GM23338 (cell line): ENCODE results near the gene RBMS2. TPM values are rescaled to one million over a fixed set of nuclear protein-coding genes. Genes with fewer than 3 reads are reported as not detected.
A peak's percentile ranks its signal among the peaks of the same experiment; 100 is the strongest.

Experiments
- ATAC-seq: fragments of 200-7000 bp; cut with Tn5 transposase; 3 replicates; pipeline ENCODE4 v1.9.1; 2020
- DNase-seq: peaks from one replicate; pipeline ENCODE4 v3.0.0-alpha.2; 2015; ENCODE audit warnings: low spot score
- H2AFZ ChIP-seq: fragments of 200-600 bp; sonication (generic); 2 replicates; pipeline ENCODE4 v1.8.0; 2016; ENCODE audit warnings: antibody characterized with exemption, mild to moderate bottlenecking, moderate library complexity
- H3F3A ChIP-seq: fragments of 200-600 bp; sonication (generic); replicated peaks from 2 replicates; pipeline ENCODE4 v1.8.0; 2017; ENCODE audit warnings: antibody characterized with exemption, mixed run types, low read depth
- H3K27ac ChIP-seq: fragments of 200-600 bp; sonication (generic); 2 replicates; pipeline ENCODE4 v1.6.1; 2016; ENCODE audit warnings: low read depth
- H3K27me3 ChIP-seq: fragments of 200-600 bp; sonication (generic); 2 replicates; pipeline ENCODE4 v1.8.0; 2016; ENCODE audit warnings: mild to moderate bottlenecking, mixed run types, moderate library complexity; ENCODE audit not compliant: insufficient read depth
- H3K36me3 ChIP-seq: fragments of 200-600 bp; sonication (generic); 2 replicates; pipeline ENCODE4 v1.8.0; 2016; ENCODE audit warnings: mild to moderate bottlenecking; ENCODE audit not compliant: insufficient read depth
- H3K4me1 ChIP-seq: fragments of 200-600 bp; sonication (generic); 2 replicates; pipeline ENCODE4 v1.8.0; 2016; ENCODE audit warnings: mild to moderate bottlenecking, moderate library complexity; ENCODE audit not compliant: insufficient read depth
- H3K4me2 ChIP-seq: fragments of 200-600 bp; sonication (generic); 2 replicates; pipeline ENCODE4 v1.7.1; 2017; ENCODE audit warnings: mixed run types
- H3K4me3 ChIP-seq: fragments of 200-600 bp; sonication (generic); 2 replicates; pipeline ENCODE4 v1.6.1; 2016; ENCODE audit warnings: mixed run types
- H3K79me2 ChIP-seq: fragments of 200-600 bp; sonication (generic); replicated peaks from 2 replicates; pipeline ENCODE4 v1.8.0; 2017; ENCODE audit warnings: mild to moderate bottlenecking; ENCODE audit not compliant: insufficient read depth
- H3K9me2 ChIP-seq: fragments of 200-600 bp; sonication (generic); 2 replicates; pipeline ENCODE4 v1.8.0; 2017; ENCODE audit not compliant: insufficient read depth
- H4K20me1 ChIP-seq: fragments of 200-600 bp; sonication (generic); replicated peaks from 2 replicates; pipeline ENCODE4 v1.8.0; 2017; ENCODE audit warnings: mild to moderate bottlenecking; ENCODE audit not compliant: insufficient read depth
- H3K27ac Mint-ChIP-seq: 2 replicates; pipeline ENCODE4 v1.8.0; 2020; ENCODE audit warnings: inconsistent platforms, mild to moderate bottlenecking, moderate library complexity, mixed read lengths
- H3K27me3 Mint-ChIP-seq: 3 replicates; pipeline ENCODE4 v1.8.0; 2022; ENCODE audit warnings: low read depth, mild to moderate bottlenecking, moderate library complexity, mixed read lengths, inconsistent platforms; ENCODE audit not compliant: insufficient read depth, poor library complexity
- H3K36me3 Mint-ChIP-seq: 3 replicates; pipeline ENCODE4 v1.8.0; 2021; ENCODE audit warnings: low read depth, mild to moderate bottlenecking, inconsistent platforms, moderate library complexity, mixed read lengths
- H3K4me1 Mint-ChIP-seq: 3 replicates; pipeline ENCODE4 v1.8.0; 2020; ENCODE audit warnings: mild to moderate bottlenecking, inconsistent platforms, mixed read lengths
- H3K4me3 Mint-ChIP-seq: 3 replicates; pipeline ENCODE4 v1.8.0; 2021; ENCODE audit warnings: moderate library complexity, mild to moderate bottlenecking, inconsistent platforms, mixed read lengths
- H3K9me3 Mint-ChIP-seq: 3 replicates; pipeline ENCODE4 v1.8.0; 2020; ENCODE audit warnings: moderate library complexity, mild to moderate bottlenecking, inconsistent platforms, mixed read lengths
- CREB1 ChIP-seq: fragments of 250-450 bp; sonication (Bioruptor Pico); IDR thresholded peaks from 2 replicates; pipeline ENCODE4 v1.5.0; 2020; ENCODE audit warnings: low read depth, mild to moderate bottlenecking, moderate library complexity
- EZH2 ChIP-seq: fragments of 200-600 bp; sonication (generic); IDR thresholded peaks from one replicate; pipeline ENCODE4 v1.8.0; 2017; ENCODE audit warnings: antibody characterized with exemption, mild to moderate bottlenecking, low read depth; ENCODE audit not compliant: unreplicated experiment
- JUNB ChIP-seq: IDR thresholded peaks from one replicate; pipeline ENCODE4 v1.6.1; 2016; ENCODE audit warnings: antibody characterized with exemption; ENCODE audit not compliant: unreplicated experiment
- POLR2AphosphoS5 ChIP-seq: IDR thresholded peaks from 2 replicates; pipeline ENCODE4 v1.6.1; 2016; ENCODE audit warnings: antibody characterized with exemption, low read depth
- STAT1 ChIP-seq: IDR thresholded peaks from one replicate; pipeline ENCODE4 v1.6.1; 2016; ENCODE audit warnings: antibody characterized with exemption; ENCODE audit not compliant: unreplicated experiment
- ZNF114 ChIP-seq: fragments of 250-450 bp; sonication (Bioruptor Pico); IDR thresholded peaks from 2 replicates; pipeline ENCODE4 v1.5.0; 2020; ENCODE audit warnings: mild to moderate bottlenecking, moderate library complexity
- ZNF331 ChIP-seq: fragments of 250-450 bp; sonication (Bioruptor Pico); IDR thresholded peaks from 2 replicates; pipeline ENCODE4 v1.5.0; 2020; ENCODE audit warnings: low read depth, mild to moderate bottlenecking, moderate library complexity
- polyA plus RNA-seq: library from polyadenylated mRNA; unstranded; fragments of >200 nt; fragmentation: Nextera tagmentation; extraction: Ambion mirVana; gene quantifications from 2 replicates; pipeline ENCODE4 v1.2.1, GENCODE V29; 2016
- total RNA-seq: library from RNA; depleted of rRNA; stranded (reverse); fragments of >200 nt; shearing (Covaris generic); gene quantifications from 2 replicates; pipeline ENCODE4 v1.2.3, GENCODE V29; 2014
- TF ChIP-seq, protein P1 (sequence below): fragments of 250-450 bp; sonication (Bioruptor Pico); IDR thresholded peaks from 2 replicates; pipeline ENCODE4 v1.5.0; 2020; ENCODE audit warnings: mild to moderate bottlenecking, moderate library complexity
- TF ChIP-seq, protein P2 (sequence below), 2 experiments: fragments of 200-600 bp in 1 of 2; sonication (generic) in 1 of 2; conservative IDR thresholded peaks; 2 replicates each; pipeline versions ENCODE4 v1.5.1 to v1.6.1; 2016 to 2017; ENCODE audit warnings: antibody characterized with exemption in 2 of 2, low read depth in 2 of 2, mild to moderate bottlenecking in 2 of 2, moderate library complexity in 1 of 2
- TF ChIP-seq, protein P3 (sequence below): IDR thresholded peaks from 2 replicates; pipeline ENCODE4 v1.6.1; 2016; ENCODE audit warnings: antibody characterized with exemption
- TF ChIP-seq, protein P4 (sequence below): IDR thresholded peaks from one replicate; pipeline ENCODE4 v1.6.1; 2018; ENCODE audit warnings: antibody characterized with exemption; ENCODE audit not compliant: unreplicated experiment

The RBMS2 gene
- total and polyA plus RNA-seq, 2 experiments from 2014 or later, result 9.2 to 16.8 TPM

DNA sequence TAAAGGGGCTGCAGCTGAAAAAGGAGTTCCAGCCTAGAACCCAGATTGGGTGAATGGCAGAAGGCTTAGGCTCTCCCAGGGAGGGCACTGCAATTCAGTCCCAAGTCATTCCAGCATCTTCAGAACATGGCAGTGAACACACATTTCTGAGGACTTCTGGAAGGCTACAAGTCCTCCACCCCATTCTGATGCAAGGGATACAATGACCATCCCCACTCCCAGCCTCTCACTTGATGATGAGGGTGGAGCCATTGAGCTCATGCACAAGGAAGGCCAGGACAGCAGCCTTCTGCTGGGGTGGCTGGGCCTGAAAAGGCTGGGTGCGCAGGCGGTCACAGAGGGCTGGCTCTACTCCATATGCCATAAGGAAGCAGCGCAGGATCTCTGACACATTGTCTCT, 82.7 kb downstream of the RBMS2 start (continued):
- TF ChIP-seq, protein P1, sequence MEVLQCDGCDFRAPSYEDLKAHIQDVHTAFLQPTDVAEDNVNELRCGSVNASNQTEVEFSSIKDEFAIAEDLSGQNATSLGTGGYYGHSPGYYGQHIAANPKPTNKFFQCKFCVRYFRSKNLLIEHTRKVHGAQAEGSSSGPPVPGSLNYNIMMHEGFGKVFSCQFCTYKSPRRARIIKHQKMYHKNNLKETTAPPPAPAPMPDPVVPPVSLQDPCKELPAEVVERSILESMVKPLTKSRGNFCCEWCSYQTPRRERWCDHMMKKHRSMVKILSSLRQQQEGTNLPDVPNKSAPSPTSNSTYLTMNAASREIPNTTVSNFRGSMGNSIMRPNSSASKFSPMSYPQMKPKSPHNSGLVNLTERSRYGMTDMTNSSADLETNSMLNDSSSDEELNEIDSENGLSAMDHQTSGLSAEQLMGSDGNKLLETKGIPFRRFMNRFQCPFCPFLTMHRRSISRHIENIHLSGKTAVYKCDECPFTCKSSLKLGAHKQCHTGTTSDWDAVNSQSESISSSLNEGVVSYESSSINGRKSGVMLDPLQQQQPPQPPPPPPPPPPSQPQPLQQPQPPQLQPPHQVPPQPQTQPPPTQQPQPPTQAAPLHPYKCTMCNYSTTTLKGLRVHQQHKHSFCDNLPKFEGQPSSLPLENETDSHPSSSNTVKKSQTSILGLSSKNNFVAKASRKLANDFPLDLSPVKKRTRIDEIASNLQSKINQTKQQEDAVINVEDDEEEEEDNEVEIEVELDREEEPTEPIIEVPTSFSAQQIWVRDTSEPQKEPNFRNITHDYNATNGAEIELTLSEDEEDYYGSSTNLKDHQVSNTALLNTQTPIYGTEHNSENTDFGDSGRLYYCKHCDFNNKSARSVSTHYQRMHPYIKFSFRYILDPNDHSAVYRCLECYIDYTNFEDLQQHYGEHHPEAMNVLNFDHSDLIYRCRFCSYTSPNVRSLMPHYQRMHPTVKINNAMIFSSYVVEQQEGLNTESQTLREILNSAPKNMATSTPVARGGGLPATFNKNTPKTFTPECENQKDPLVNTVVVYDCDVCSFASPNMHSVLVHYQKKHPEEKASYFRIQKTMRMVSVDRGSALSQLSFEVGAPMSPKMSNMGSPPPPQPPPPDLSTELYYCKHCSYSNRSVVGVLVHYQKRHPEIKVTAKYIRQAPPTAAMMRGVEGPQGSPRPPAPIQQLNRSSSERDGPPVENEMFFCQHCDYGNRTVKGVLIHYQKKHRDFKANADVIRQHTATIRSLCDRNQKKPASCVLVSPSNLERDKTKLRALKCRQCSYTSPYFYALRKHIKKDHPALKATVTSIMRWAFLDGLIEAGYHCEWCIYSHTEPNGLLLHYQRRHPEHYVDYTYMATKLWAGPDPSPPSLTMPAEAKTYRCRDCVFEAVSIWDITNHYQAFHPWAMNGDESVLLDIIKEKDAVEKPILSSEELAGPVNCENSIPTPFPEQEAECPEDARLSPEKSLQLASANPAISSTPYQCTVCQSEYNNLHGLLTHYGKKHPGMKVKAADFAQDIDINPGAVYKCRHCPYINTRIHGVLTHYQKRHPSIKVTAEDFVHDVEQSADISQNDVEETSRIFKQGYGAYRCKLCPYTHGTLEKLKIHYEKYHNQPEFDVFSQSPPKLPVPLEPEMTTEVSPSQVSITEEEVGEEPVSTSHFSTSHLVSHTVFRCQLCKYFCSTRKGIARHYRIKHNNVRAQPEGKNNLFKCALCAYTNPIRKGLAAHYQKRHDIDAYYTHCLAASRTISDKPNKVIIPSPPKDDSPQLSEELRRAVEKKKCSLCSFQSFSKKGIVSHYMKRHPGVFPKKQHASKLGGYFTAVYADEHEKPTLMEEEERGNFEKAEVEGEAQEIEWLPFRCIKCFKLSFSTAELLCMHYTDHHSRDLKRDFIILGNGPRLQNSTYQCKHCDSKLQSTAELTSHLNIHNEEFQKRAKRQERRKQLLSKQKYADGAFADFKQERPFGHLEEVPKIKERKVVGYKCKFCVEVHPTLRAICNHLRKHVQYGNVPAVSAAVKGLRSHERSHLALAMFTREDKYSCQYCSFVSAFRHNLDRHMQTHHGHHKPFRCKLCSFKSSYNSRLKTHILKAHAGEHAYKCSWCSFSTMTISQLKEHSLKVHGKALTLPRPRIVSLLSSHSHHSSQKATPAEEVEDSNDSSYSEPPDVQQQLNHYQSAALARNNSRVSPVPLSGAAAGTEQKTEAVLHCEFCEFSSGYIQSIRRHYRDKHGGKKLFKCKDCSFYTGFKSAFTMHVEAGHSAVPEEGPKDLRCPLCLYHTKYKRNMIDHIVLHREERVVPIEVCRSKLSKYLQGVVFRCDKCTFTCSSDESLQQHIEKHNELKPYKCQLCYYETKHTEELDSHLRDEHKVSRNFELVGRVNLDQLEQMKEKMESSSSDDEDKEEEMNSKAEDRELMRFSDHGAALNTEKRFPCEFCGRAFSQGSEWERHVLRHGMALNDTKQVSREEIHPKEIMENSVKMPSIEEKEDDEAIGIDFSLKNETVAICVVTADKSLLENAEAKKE (CRISPR knock-in tag), result no peak
- TF ChIP-seq POLR2AphosphoS5, result no peak
- TF ChIP-seq ZNF331 (CRISPR knock-in tag), result no peak
- TF ChIP-seq, protein P2, sequence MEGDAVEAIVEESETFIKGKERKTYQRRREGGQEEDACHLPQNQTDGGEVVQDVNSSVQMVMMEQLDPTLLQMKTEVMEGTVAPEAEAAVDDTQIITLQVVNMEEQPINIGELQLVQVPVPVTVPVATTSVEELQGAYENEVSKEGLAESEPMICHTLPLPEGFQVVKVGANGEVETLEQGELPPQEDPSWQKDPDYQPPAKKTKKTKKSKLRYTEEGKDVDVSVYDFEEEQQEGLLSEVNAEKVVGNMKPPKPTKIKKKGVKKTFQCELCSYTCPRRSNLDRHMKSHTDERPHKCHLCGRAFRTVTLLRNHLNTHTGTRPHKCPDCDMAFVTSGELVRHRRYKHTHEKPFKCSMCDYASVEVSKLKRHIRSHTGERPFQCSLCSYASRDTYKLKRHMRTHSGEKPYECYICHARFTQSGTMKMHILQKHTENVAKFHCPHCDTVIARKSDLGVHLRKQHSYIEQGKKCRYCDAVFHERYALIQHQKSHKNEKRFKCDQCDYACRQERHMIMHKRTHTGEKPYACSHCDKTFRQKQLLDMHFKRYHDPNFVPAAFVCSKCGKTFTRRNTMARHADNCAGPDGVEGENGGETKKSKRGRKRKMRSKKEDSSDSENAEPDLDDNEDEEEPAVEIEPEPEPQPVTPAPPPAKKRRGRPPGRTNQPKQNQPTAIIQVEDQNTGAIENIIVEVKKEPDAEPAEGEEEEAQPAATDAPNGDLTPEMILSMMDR (conservative IDR thresholded peaks at IDR 0.05; ENCODE audit: low read depth in 2 of 2), result no peak
- TF ChIP-seq JUNB, result no peak
- TF ChIP-seq, protein P3, sequence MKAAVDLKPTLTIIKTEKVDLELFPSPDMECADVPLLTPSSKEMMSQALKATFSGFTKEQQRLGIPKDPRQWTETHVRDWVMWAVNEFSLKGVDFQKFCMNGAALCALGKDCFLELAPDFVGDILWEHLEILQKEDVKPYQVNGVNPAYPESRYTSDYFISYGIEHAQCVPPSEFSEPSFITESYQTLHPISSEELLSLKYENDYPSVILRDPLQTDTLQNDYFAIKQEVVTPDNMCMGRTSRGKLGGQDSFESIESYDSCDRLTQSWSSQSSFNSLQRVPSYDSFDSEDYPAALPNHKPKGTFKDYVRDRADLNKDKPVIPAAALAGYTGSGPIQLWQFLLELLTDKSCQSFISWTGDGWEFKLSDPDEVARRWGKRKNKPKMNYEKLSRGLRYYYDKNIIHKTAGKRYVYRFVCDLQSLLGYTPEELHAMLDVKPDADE, result no peak

DNA sequence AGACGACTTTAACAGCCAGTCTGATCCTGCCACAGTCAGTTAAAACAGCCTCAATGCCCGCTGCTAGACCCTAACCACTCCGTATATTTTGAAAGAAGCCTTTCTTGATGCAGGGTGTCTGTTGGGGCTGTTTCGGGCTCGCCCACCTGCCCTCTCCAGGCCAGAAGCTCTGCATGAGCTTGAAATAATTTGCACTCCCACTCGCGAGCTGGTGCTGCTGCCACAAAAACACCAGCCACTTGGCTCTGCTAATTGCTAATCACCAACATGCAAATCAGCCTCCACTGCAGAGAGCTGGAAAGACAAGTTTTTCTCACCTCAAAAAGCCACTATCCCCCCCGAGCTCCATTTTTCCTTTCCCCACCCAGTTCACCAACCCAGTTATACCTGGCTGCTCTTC, 93.0 kb downstream of the RBMS2 start:
- no peak overlapping the region for H3K4me3 ChIP-seq
- no peaks in the 10 kb centered on the region for H3K9me2 ChIP-seq
- ATAC-seq (no peak), DNase-seq (no peak)
- H3K9me3 Mint-ChIP-seq, result no peaks in the 10 kb centered on the region
- H2AFZ ChIP-seq, result no peak overlapping the region
- H3K27me3 Mint-ChIP-seq, result peaks cover 2% of the 10 kb centered on the region
- peaks cover 59% of the 10 kb centered on the region for H3K36me3 ChIP-seq
- H3K27ac ChIP-seq, result no peak overlapping the region
- H3K27me3 ChIP-seq, result no peaks in the 10 kb centered on the region
- no peak overlapping the region for H3K4me2 ChIP-seq
- no peaks in the 10 kb centered on the region for H3K4me1 Mint-ChIP-seq
- H4K20me1 ChIP-seq, result peaks cover 29% of the 10 kb centered on the region
- H3K27ac Mint-ChIP-seq, result 0 out of 2 replicates have a peak overlapping the region, but pooled peaks have one; percentile 19
- H3F3A ChIP-seq, result peaks cover 6% of the 10 kb centered on the region
- H3K79me2 ChIP-seq, result peaks cover 36% of the 10 kb centered on the region
- H3K4me3 Mint-ChIP-seq, result no peak overlapping the region
- peaks cover 73% of the 10 kb centered on the region for H3K36me3 Mint-ChIP-seq
- no peaks in the 10 kb centered on the region for H3K4me1 ChIP-seq
- no peak for TF ChIP-seq CREB1 (CRISPR knock-in tag)
- no peak for TF ChIP-seq POLR2AphosphoS5
- TF ChIP-seq ZNF331 (CRISPR knock-in tag), result no peak
- TF ChIP-seq, protein P4, sequence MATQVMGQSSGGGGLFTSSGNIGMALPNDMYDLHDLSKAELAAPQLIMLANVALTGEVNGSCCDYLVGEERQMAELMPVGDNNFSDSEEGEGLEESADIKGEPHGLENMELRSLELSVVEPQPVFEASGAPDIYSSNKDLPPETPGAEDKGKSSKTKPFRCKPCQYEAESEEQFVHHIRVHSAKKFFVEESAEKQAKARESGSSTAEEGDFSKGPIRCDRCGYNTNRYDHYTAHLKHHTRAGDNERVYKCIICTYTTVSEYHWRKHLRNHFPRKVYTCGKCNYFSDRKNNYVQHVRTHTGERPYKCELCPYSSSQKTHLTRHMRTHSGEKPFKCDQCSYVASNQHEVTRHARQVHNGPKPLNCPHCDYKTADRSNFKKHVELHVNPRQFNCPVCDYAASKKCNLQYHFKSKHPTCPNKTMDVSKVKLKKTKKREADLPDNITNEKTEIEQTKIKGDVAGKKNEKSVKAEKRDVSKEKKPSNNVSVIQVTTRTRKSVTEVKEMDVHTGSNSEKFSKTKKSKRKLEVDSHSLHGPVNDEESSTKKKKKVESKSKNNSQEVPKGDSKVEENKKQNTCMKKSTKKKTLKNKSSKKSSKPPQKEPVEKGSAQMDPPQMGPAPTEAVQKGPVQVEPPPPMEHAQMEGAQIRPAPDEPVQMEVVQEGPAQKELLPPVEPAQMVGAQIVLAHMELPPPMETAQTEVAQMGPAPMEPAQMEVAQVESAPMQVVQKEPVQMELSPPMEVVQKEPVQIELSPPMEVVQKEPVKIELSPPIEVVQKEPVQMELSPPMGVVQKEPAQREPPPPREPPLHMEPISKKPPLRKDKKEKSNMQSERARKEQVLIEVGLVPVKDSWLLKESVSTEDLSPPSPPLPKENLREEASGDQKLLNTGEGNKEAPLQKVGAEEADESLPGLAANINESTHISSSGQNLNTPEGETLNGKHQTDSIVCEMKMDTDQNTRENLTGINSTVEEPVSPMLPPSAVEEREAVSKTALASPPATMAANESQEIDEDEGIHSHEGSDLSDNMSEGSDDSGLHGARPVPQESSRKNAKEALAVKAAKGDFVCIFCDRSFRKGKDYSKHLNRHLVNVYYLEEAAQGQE, result no peak
- TF ChIP-seq EZH2, result no peak
- TF ChIP-seq STAT1, result no peak
- TF ChIP-seq, protein P3, result no peak
- no peak for TF ChIP-seq JUNB
- TF ChIP-seq ZNF114 (CRISPR knock-in tag), result no peak
